ENCODE results near the gene SSBP4. TPM values are rescaled to one million over a fixed set of nuclear protein-coding genes. Genes with fewer than 3 reads are reported as not detected.
A peak's percentile ranks its signal among the peaks of the same experiment; 100 is the strongest.

The SSBP4 gene
- total and polyA plus RNA-seq, 2 donors: 28.8 to 81.3 TPM

DNA sequence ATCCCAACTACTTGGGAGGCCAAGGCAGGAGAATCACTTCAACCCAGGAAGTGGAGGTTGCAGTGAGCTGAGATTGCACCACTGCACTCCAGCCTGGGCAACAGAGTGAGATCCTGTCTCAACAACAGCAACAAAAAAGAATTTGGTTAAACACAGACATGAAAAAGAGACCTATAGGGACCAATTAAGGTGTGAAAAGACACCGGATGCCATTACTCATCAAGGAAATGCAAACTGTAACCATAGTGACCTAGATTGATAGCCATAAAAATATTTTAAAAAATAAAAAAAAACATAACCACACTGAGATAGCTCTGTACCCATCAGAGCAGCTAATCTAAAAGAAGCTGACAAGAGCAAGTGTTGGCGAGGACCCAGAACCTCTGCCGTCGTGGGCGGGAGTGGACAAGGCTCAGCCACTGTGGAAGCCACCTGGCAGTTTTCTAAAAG, 55.8 kb downstream of the SSBP4 start:
- H3K4me1 ChIP-seq (ENCODE audit: insufficient read depth): no peaks in the 10 kb centered on the region
- no peak overlapping the region for H3K27ac ChIP-seq (ENCODE audit: low read depth)
- no peak for DNase-seq (ENCODE audit: extremely low spot score)
- 75% methylated on average over 5 of the region's 5 CpGs for whole genome bisulfite sequencing
- H3K36me3 ChIP-seq (ENCODE audit: insufficient read depth): no peaks in the 10 kb centered on the region
- H3K4me3 ChIP-seq (ENCODE audit: low read depth, low read length): no peak overlapping the region

DNA sequence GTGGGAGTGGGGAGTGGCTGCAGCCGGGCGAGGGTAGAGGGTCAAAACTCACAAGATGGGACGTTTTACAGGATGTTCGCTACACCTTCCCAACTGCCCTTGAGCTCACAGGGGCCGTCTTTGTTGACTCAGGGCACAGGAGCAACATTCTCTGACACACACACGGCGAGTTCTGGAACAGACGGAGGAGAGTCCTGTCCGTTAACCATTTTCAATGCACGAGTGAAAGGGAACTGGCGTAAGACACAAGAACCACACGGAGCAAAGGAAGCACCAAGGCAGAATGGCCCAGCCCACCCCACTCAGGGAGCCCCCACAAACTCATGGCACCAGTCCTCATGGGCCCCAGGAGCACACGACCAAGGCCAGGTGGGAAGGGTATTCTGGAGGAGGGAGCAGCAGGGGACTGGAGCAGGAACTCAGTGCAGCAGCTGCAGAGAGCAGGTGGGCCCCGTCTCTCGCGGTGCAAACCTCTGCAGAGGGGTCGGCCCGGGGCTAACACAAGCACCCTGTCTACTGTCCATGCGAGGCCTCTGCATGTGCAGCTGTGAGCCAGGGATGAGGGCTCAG, 56.6 kb downstream of the SSBP4 start:
- no peaks in the 10 kb centered on the region for H3K4me1 ChIP-seq (ENCODE audit: insufficient read depth)
- 73% methylated on average over 19 of the region's 19 CpGs for WGBS
- no peak overlapping the region for H3K4me3 ChIP-seq (ENCODE audit: low read depth, low read length)
- DNase-seq (ENCODE audit: extremely low spot score): no peak
- H3K27ac ChIP-seq (ENCODE audit: low read depth): no peak overlapping the region
- no peaks in the 10 kb centered on the region for H3K36me3 ChIP-seq (ENCODE audit: insufficient read depth)

DNA sequence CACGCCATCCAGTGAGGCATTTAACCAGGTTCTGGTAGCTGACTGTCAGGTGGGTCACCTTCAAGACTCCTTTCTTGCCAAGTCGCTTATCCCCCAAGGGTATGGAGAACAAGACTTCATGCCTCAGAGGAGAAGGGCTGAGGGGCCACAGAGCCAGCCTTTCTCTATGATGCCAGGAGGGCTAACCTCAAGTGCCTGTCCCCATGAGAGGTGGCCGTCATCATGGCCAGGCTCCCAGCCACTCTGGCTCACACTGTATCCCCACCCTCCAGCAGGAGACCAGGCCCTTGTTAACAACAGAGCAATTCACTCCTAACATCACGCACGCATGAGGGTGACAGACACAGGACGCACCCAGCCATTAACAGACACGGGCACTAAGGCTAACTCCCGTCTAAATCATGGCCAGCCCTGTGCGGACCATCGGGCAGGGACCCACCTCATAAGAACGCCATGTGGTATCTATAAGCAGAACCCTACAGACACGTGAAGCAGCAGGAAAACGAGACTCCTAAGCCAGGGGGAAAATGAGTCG, 57.4 kb downstream of the SSBP4 start:
- Histone ChIP-seq H3K27ac (ENCODE audit: low read depth) (no peak overlapping the region), H3K36me3 (ENCODE audit: insufficient read depth) (no peaks in the 10 kb centered on the region), H3K4me3 (ENCODE audit: low read depth, low read length) (no peak overlapping the region), H3K4me1 (ENCODE audit: insufficient read depth) (no peaks in the 10 kb centered on the region)
- no peak for DNase-seq (ENCODE audit: extremely low spot score)
- 89% methylated on average over 14 of the region's 14 CpGs for WGBS

DNA sequence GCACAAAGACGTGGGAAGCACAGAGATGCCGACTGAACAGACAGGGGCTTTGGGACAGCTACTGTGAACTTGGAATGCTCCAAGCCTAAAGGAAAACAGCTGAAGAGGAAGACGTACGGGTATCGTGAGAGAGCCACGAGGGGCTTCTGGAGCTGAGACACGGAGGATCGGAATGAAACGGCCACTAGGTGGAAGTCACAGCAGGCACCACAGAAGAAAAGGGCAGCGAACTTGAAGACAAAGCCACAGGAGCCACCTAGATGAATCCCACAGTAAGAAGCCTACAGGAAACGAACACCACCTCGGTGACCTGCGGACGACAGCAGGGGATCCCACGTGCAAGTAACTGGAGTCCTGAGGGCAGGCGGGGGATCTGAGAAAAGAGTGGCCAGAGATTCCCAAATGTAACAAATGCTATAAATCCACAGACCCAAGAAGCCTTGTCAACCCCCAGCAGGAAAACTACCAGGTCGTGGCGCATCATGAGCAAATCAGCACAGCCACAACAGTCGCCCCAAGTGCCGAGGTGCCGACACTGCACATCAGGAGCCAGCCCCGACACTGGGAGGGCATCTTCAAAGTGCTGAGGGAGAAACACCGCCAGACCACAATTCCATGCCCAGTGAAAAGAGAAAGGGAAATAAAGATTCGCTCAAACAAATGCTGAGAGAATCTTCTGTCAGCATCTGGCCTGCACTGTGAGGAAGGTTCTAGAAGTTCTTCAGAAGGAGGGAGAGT, 58.0 kb downstream of the SSBP4 start:
- Histone ChIP-seq H3K36me3 (ENCODE audit: insufficient read depth) (no peaks in the 10 kb centered on the region), H3K27ac (ENCODE audit: low read depth) (no peak overlapping the region), H3K4me1 (ENCODE audit: insufficient read depth) (no peaks in the 10 kb centered on the region), H3K4me3 (ENCODE audit: low read depth, low read length) (no peak overlapping the region)
- no peak for DNase-seq (ENCODE audit: extremely low spot score)
- 81% methylated on average over 24 of the region's 24 CpGs for WGBS

DNA sequence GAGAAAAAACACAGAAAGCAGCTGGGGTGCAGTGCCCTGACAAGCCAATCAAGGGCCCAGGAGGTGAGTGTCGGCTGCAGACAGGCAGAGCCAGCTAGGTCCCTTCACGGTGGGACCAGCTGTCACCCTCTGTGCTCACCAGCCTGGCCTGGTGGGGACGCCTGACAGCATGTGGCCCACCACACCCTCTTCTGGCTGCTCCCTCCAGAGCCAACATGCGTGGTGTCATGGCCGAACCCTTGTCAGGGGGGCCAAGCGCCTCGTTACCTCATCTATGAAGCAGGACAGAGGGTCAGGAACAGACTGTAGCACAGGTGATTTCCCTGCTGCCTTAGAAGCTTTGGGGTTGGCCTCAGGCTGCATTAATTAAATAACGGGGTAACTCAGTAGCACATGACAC, 58.8 kb downstream of the SSBP4 start:
- no peak for DNase-seq (ENCODE audit: extremely low spot score)
- Histone ChIP-seq H3K4me1 (ENCODE audit: insufficient read depth) (no peaks in the 10 kb centered on the region), H3K36me3 (ENCODE audit: insufficient read depth) (no peaks in the 10 kb centered on the region), H3K4me3 (ENCODE audit: low read depth, low read length) (no peak overlapping the region), H3K27ac (ENCODE audit: low read depth) (no peak overlapping the region)
- 78% methylated on average over 8 of the region's 8 CpGs for WGBS

DNA sequence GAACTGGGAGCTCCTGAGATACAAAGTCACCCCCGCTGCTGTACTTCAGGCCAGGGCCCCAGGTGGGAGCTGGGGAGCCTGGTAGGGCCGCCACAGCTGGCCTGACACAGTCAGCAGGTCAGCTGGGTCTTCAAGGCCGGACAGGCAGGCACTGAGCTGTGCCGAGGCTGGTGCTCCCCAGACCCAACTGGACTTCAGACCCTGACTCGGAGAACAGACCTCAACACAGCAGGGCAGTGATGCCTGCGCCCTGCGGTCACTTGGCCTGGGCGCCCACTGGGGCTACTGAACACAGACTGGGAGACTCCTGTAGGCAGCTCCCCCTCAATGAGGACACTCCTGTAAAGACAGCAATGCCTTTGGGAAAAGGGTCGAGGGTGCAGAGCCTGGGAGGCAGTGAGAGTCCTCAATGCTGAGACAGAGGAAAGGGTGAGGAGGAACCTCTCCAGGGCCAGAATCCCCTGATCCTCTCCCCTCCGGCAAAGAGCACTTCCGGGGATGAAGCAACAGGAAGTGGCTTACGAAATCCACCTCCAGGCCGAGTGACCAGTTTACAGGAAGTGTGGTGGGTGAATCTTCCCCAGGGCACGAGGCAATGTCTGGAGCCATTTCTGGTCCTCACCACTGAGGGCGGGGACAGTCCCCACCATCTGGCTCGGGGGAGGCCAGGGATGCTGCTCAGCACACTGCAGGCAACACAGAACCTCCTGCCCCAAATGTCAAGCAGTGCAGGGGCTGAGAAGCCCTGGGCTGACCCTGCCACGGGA, 59.5 kb downstream of the SSBP4 start:
- peak overlapping the region; percentile 76 for H3K27ac ChIP-seq (ENCODE audit: low read depth)
- H3K36me3 ChIP-seq (ENCODE audit: insufficient read depth): no peaks in the 10 kb centered on the region
- no peaks in the 10 kb centered on the region for H3K4me1 ChIP-seq (ENCODE audit: insufficient read depth)
- DNase-seq (ENCODE audit: extremely low spot score): no peak
- WGBS: 72% methylated on average over 17 of the region's 17 CpGs
- no peak overlapping the region for H3K4me3 ChIP-seq (ENCODE audit: low read depth, low read length)

DNA sequence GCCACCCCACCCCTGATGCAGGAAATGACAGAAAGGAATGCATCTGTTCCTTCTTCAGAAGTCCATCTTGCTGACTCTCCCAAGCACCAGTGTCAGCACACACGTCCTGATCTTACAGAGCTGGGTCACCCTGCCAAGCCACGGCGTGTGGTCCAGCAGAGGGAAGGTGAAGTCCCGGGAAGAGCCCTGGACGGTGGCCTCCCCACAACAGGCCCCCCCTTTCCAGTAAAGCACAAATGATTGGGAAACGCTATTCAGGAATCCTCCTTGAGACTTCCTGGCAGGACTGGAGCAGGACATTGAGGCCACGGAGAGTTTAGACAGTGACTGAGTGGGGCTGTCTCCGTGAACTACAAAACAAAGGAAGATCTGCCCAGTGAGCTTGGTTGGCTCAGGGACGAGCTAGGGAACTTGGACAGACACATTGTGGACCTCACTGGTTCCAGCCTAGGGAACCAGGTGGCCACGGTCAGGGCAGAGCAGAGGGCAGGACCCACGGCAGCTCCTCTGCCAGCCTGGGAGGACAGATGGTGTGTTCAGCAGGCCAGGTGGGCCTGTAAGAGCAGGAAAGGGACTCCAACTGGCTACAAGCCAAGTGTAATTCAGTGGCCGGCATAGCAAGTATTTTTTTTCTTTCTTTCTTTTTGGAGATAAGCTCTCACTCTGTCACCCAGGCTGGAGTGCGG, 61.0 kb downstream of the SSBP4 start:
- WGBS: 33% methylated on average over 13 of the region's 13 CpGs
- DNase-seq (ENCODE audit: extremely low spot score): no peak
- no peaks in the 10 kb centered on the region for H3K36me3 ChIP-seq (ENCODE audit: insufficient read depth)
- H3K4me3 ChIP-seq (ENCODE audit: low read depth, low read length): no peak overlapping the region
- H3K4me1 ChIP-seq (ENCODE audit: insufficient read depth): no peaks in the 10 kb centered on the region
- peak overlapping the region; percentile 77 for H3K27ac ChIP-seq (ENCODE audit: low read depth)

DNA sequence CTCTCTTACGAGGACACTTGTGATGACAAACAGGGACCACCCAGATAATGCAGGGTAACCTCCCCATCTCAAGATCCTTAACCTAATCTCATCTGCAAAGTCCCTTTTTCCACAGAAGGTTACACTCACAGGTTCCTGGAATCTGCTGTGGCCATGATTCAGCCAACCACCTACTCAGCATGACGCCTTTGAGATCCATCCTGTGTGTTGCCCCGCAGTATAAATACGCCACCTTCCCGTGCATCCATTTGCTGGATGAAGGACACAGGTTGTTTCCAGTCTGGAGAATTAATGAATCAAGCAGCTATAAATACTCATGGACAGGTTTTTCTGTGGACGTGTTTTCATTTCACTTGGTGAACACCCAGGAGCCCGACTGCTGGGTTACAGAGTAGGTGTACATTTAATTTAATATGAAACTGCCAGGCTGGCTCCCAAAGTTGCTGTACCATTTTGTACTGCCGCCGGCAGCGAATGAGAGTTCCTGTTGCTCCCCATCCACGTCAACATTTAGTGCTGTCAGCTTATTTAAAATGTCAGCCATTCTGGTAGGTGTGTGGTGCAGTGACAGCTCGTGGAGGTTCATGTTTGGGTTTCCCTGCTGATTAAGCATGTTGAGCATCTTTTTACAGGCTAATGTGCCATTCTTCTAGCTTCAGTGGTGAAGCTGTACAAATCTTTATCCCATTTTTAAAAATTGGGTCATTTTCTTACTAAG, 62.5 kb downstream of the SSBP4 start:
- Histone ChIP-seq H3K27ac (ENCODE audit: low read depth) (no peak overlapping the region), H3K4me1 (ENCODE audit: insufficient read depth) (no peaks in the 10 kb centered on the region), H3K36me3 (ENCODE audit: insufficient read depth) (no peaks in the 10 kb centered on the region), H3K4me3 (ENCODE audit: low read depth, low read length) (no peak overlapping the region)
- WGBS: 95% methylated on average over 12 of the region's 12 CpGs
- no peak for DNase-seq (ENCODE audit: extremely low spot score)

DNA sequence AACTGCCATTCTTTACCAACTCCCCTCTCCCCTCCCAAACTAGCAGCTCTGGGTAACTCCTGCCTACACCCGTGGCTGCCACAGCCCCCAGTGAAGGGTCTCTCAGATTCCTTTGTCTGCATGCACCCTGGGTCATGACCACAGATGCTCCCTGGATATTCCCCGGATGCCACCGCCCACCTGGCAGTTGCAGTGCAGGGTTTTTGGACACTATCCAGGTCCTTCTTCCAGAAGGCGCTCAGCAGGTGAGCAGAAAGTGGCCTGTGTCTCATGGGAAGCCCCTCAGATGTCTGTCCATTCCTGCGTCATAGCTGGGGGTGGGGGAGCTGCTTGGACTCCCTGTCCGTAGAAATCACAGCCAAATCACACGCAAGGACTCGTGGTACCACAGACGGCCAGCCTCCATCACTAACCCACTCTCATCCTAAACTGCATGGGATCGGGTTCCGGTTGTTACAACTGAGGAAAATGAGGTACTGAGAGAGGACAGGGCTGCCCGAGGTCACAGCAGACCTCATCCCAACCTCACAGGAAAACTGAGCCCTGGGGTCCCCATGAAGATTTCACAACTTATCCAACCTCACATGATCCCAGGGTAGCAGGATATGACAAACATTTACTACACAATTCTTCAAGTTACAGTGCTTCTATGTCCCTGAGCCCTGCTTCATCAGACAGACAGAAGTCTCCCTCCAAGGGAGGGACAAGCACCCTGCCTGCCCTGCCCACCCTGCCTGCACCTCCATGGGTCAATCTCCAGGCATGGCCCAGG, 64.1 kb downstream of the SSBP4 start:
- DNase-seq (ENCODE audit: extremely low spot score): no peak
- WGBS: 79% methylated on average over 12 of the region's 12 CpGs
- no peak overlapping the region for H3K27ac ChIP-seq (ENCODE audit: low read depth)
- H3K4me1 ChIP-seq (ENCODE audit: insufficient read depth): no peaks in the 10 kb centered on the region
- H3K4me3 ChIP-seq (ENCODE audit: low read depth, low read length): no peak overlapping the region
- no peaks in the 10 kb centered on the region for H3K36me3 ChIP-seq (ENCODE audit: insufficient read depth)

Small RNAs within 50 kb of the gene (small RNA-seq; reads per million reads assigned to genes)
- gene MIR3189: not detected

Other genes with a start within 250 kb of the SSBP4 start
- gene IFI30, start 245.6 kb upstream of the SSBP4 start, total RNA-seq: 6.6 TPM
- 90.6 TPM for gene IFI30, start 245.6 kb upstream of the SSBP4 start, polyA plus RNA-seq
- gene MPV17L2, start 226.2 kb upstream of the SSBP4 start, total RNA-seq: 4.2 TPM
- gene MPV17L2, start 226.2 kb upstream of the SSBP4 start, polyA plus RNA-seq: 22.8 TPM
- 4.7 TPM for gene RAB3A, start 215.4 kb upstream of the SSBP4 start, total RNA-seq
- 5.5 TPM for gene RAB3A, start 215.4 kb upstream of the SSBP4 start, polyA plus RNA-seq
- gene PDE4C, start 193.0 kb upstream of the SSBP4 start, total RNA-seq: 1.7 TPM
- gene PDE4C, start 193.0 kb upstream of the SSBP4 start, polyA plus RNA-seq: 1.1 TPM
- 1.3 TPM for gene IQCN, start 144.9 kb upstream of the SSBP4 start, total RNA-seq
- gene IQCN, start 144.9 kb upstream of the SSBP4 start, polyA plus RNA-seq: 1.8 TPM
- 59.5 TPM for gene JUND, start 137.8 kb upstream of the SSBP4 start, total RNA-seq
- gene JUND, start 137.8 kb upstream of the SSBP4 start, polyA plus RNA-seq: 473 TPM
- gene LSM4, start 96.3 kb upstream of the SSBP4 start, total RNA-seq: 56.5 TPM
- 97.5 TPM for gene LSM4, start 96.3 kb upstream of the SSBP4 start, polyA plus RNA-seq
- 13.9 TPM for gene PGPEP1, start 78.8 kb upstream of the SSBP4 start, total RNA-seq
- gene PGPEP1, start 78.8 kb upstream of the SSBP4 start, polyA plus RNA-seq: 19.0 TPM
- 12.5 TPM for gene GDF15, start 33.2 kb upstream of the SSBP4 start, total RNA-seq
- gene GDF15, start 33.2 kb upstream of the SSBP4 start, polyA plus RNA-seq: 58.2 TPM
- gene LRRC25, start 21.8 kb upstream of the SSBP4 start, total RNA-seq: 2.9 TPM
- gene LRRC25, start 21.8 kb upstream of the SSBP4 start, polyA plus RNA-seq: 7.0 TPM
- gene ISYNA1, start 18.7 kb downstream of the SSBP4 start, total RNA-seq: 26.0 TPM
- 35.6 TPM for gene ISYNA1, start 18.7 kb downstream of the SSBP4 start, polyA plus RNA-seq
- gene ELL, start 102.7 kb downstream of the SSBP4 start, total RNA-seq: 9.7 TPM
- gene ELL, start 102.7 kb downstream of the SSBP4 start, polyA plus RNA-seq: 13.9 TPM
- 71.3 TPM for gene FKBP8, start 124.2 kb downstream of the SSBP4 start, total RNA-seq
- 317 TPM for gene FKBP8, start 124.2 kb downstream of the SSBP4 start, polyA plus RNA-seq
- 33.8 TPM for gene KXD1, start 138.5 kb downstream of the SSBP4 start, total RNA-seq
- 120 TPM for gene KXD1, start 138.5 kb downstream of the SSBP4 start, polyA plus RNA-seq
- 610 TPM for gene UBA52, start 152.5 kb downstream of the SSBP4 start, total RNA-seq
- 1,360 TPM for gene UBA52, start 152.5 kb downstream of the SSBP4 start, polyA plus RNA-seq
- gene REX1BD, start 169.4 kb downstream of the SSBP4 start, total RNA-seq: 18.9 TPM
- gene REX1BD, start 169.4 kb downstream of the SSBP4 start, polyA plus RNA-seq: 103 TPM
- 2.5 TPM for gene CRLF1, start 187.4 kb downstream of the SSBP4 start, total RNA-seq
- gene CRLF1, start 187.4 kb downstream of the SSBP4 start, polyA plus RNA-seq: 119 TPM
- gene TMEM59L, start 193.5 kb downstream of the SSBP4 start, total RNA-seq: 3.9 TPM
- gene TMEM59L, start 193.5 kb downstream of the SSBP4 start, polyA plus RNA-seq: 5.5 TPM
- 2.5 TPM for gene KLHL26, start 217.6 kb downstream of the SSBP4 start, total RNA-seq
- 12.5 TPM for gene KLHL26, start 217.6 kb downstream of the SSBP4 start, polyA plus RNA-seq

Measured in urinary bladder (tissue), 4 donors.